Fibroblast of lung (primary cell): Measurements from ENCODE around the gene SH3BP2. TPM values are rescaled to one million over a fixed set of nuclear protein-coding genes. Genes with fewer than 3 reads are reported as not detected.

Experiments used
- DNase-seq, 2 donors: peaks; one replicate each; pipeline versions ENCODE4 v3.0.0 to v3.0.0-alpha.2; 2010; ENCODE audit warnings: low read depth in 2 of 2
- H2AFZ ChIP-seq: 2 replicates; pipeline ENCODE4 v1.5.1; 2012; ENCODE audit warnings: low read length, control low read depth, inconsistent platforms
- H3K27ac ChIP-seq: 2 replicates; pipeline ENCODE4 v1.5.1; 2011; ENCODE audit warnings: low read length, control low read depth; ENCODE audit not compliant: insufficient read depth
- H3K27me3 ChIP-seq: 2 replicates; pipeline ENCODE4 v1.5.1; 2011; ENCODE audit warnings: mild to moderate bottlenecking, low read length; ENCODE audit not compliant: control insufficient read depth, insufficient read depth
- H3K36me3 ChIP-seq: 2 replicates; pipeline ENCODE4 v1.5.1; 2011; ENCODE audit warnings: low read length; ENCODE audit not compliant: control insufficient read depth, insufficient read depth
- H3K4me1 ChIP-seq: 2 replicates; pipeline ENCODE4 v1.5.1; 2011; ENCODE audit warnings: low read length; ENCODE audit not compliant: control insufficient read depth, insufficient read depth; ENCODE audit errors: extremely low read depth
- H3K4me2 ChIP-seq: 2 replicates; pipeline ENCODE4 v1.5.1; 2011; ENCODE audit warnings: low read length, control low read depth; ENCODE audit not compliant: insufficient read depth; ENCODE audit errors: extremely low read depth
- H3K4me3 ChIP-seq, 4 experiments: fragments of 200-600 bp in 1 of 4; sonication (generic) in 1 of 4; replicated peaks in 1 of 4; 2 replicates each; pipeline ENCODE4 v1.5.1; 2011 to 2016; ENCODE audit warnings: low read length in 4 of 4, low read depth in 3 of 4, mild to moderate bottlenecking in 3 of 4, control low read depth in 2 of 4, inconsistent platforms in 1 of 4, mixed read lengths in 1 of 4; ENCODE audit not compliant: insufficient read depth in 1 of 4; ENCODE audit errors: control extremely low read depth in 1 of 4
- H3K79me2 ChIP-seq: 2 replicates; pipeline ENCODE4 v1.5.1; 2012; ENCODE audit warnings: mild to moderate bottlenecking, low read length, inconsistent platforms; ENCODE audit not compliant: control insufficient read depth, insufficient read depth
- H3K9ac ChIP-seq: 2 replicates; pipeline ENCODE4 v1.5.1; 2011; ENCODE audit warnings: mild to moderate bottlenecking, low read length, control low read depth; ENCODE audit not compliant: insufficient read depth
- H3K9me3 ChIP-seq: 2 replicates; pipeline ENCODE4 v1.5.1; 2012; ENCODE audit warnings: low read depth, low read length; ENCODE audit not compliant: control insufficient read depth, insufficient read depth
- H4K20me1 ChIP-seq: 2 replicates; pipeline ENCODE4 v1.5.1; 2011; ENCODE audit warnings: low read length; ENCODE audit not compliant: control insufficient read depth, insufficient read depth; ENCODE audit errors: extremely low read depth
- CTCF ChIP-seq, 2 donors: IDR thresholded peaks in 1 of 2; conservative IDR thresholded peaks in 1 of 2; 1 replicate in 1 of 2; 2 replicates in 1 of 2; pipeline ENCODE4 v1.5.1; 2011 to 2012; ENCODE audit warnings: low read length in 2 of 2, control low read depth in 1 of 2, inconsistent platforms in 1 of 2, low read depth in 1 of 2, mild to moderate bottlenecking in 1 of 2
- EZH2 ChIP-seq: IDR thresholded peaks from 2 replicates; pipeline ENCODE4 v1.5.1; 2012; ENCODE audit warnings: low read length, control low read depth, mild to moderate bottlenecking; ENCODE audit errors: missing control alignments
- polyA plus RNA-seq, 2 donors: library from polyadenylated mRNA; depleted of rRNA in 1 of 2; stranded (reverse) in 1 of 2; unstranded in 1 of 2; fragments of >200 nt; gene quantifications; 2 replicates each; pipeline ENCODE4 v1.2.1, GENCODE V29; 2011 to 2012; ENCODE audit warnings: missing spikeins in 1 of 2
- total RNA-seq: library from RNA; depleted of rRNA; stranded (reverse); fragments of >200 nt; gene quantifications from 2 replicates; pipeline ENCODE4 v1.2.1, GENCODE V29; 2014

SH3BP2 gene
- total and polyA plus RNA-seq, 2 donors (not counting 1 experiment from before 2014, with no cell fraction given), result 8.6 to 14.1 TPM

GRCh38 chr4:2804973-2805501 lies 12.2 kb downstream of the SH3BP2 start:
- H4K20me1 ChIP-seq, result no peaks in the 10 kb centered on the region
- H2AFZ ChIP-seq, result no peak overlapping the region
- H3K9ac ChIP-seq, result no peak overlapping the region
- H3K27me3 ChIP-seq, result no peaks in the 10 kb centered on the region
- H3K27ac ChIP-seq, result no peak overlapping the region
- H3K4me1 ChIP-seq, result peaks cover 23% of the 10 kb centered on the region
- H3K4me2 ChIP-seq, result no peak overlapping the region
- no peak overlapping the region for H3K4me3 ChIP-seq
- H3K79me2 ChIP-seq, result peaks cover 2% of the 10 kb centered on the region
- TF ChIP-seq EZH2, result no peak
- TF ChIP-seq CTCF (conservative IDR thresholded peaks at IDR 0.05 in 1 of 2, IDR thresholded peaks at IDR 0.05 in 1 of 2; ENCODE audit: low read depth in 1 of 2, low read length in 2 of 2), result no peak
- no peaks in the 10 kb centered on the region for H3K9me3 ChIP-seq
- peaks cover 4% of the 10 kb centered on the region for H3K36me3 ChIP-seq
- DNase-seq, result no peak

DNA sequence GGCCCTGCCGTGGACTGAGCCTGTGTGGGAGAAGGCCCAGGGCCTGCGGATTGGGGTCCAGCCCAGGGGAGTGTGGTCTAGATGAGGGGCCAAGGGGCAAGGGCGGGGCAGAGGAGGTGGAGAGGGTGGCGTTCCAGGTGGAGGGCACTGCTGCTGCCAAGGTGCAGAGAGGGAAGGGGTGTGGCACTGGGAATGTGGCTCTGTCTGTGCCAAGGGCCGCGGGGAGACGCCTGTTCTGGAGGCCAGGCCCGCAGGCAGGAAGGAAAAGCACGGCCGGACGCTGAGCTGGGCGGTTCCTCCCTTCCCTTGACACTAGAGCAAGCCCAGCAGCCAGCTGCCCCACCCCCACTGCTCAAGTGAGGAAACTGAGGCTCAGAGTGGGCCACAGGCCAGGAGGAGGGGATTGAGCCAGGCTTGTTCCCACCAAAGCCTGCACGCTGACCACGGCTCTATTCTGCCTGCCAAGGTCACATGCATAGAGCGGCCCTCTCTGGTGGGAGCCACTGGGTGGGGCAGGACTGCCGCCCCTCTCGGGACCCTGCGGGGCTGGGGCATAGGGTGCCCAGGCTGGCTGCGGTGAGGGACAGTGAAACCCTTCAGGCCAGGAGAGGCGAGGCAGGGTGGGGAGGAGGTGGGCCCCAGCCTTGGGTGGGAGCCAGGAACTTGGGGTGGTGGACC lies 13.0 kb downstream of the SH3BP2 start:
- Histone ChIP-seq H4K20me1 (no peaks in the 10 kb centered on the region), H3K36me3 (peaks cover 4% of the 10 kb centered on the region), H2AFZ (no peak overlapping the region), H3K4me1 (peaks cover 15% of the 10 kb centered on the region), H3K79me2 (peaks cover 2% of the 10 kb centered on the region), H3K27ac (no peak overlapping the region), H3K9ac (no peak overlapping the region), H3K4me2 (no peak overlapping the region), H3K9me3 (no peaks in the 10 kb centered on the region), H3K27me3 (no peaks in the 10 kb centered on the region), H3K4me3 (no peak overlapping the region)
- DNase-seq, result no peak
- TF ChIP-seq CTCF (conservative IDR thresholded peaks at IDR 0.05 in 1 of 2, IDR thresholded peaks at IDR 0.05 in 1 of 2; ENCODE audit: low read depth in 1 of 2, low read length in 2 of 2) (no peak), EZH2 (no peak)

DNA sequence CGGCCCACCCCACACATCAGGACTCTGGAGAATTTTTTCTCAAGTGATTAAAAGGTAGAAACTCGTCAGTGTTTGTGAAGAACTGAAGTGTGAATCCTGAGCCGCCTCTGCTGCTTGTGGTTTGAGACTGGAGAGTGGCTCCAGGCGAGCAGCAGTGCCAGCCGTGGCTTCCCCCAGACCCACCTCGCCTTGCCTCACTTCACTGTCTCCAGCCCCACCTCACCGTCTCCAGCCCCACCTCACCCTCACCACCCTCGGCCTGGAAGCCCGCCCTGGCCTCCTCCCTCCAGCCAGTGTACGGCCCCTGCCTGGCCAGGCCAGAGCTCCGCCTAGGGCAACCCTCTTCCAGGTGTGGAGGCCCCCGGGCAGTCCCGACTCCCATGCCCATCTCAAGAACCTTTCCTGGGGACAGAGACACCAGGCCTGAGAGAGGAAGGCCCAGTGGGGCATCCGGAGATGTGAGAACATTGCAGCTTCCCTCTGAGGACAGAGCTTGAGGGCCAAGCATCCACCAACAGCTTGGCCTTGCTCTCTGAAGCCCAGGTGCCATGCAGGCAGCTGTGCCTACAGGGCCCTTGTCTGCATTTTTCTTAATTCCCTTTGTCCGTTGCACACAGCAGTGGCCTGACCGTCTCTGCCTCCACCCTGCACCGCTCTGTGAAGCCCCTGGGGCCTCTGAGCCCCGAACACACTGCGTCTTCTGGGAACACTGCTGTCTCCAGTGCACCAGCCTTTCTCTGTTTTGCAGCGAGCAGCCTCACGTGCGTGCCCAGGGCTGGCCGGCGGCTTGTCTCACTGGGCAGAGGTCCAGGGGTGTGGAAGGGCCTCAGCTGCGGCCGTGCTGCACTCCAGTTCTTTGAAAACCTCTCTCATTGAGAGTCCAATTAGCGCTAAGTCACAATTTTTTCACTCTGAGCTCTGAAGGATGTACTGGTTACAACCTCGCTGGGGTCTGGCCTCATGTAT lies 13.8 kb downstream of the SH3BP2 start:
- peak in 1 of 2 donors; percentile 83 for DNase-seq
- Histone ChIP-seq H3K4me3 (no peak overlapping the region), H3K36me3 (peaks cover 4% of the 10 kb centered on the region), H2AFZ (no peak overlapping the region), H3K9ac (no peak overlapping the region), H3K4me1 (peaks cover 17% of the 10 kb centered on the region), H3K27me3 (no peaks in the 10 kb centered on the region), H3K79me2 (peaks cover 2% of the 10 kb centered on the region), H3K9me3 (no peaks in the 10 kb centered on the region), H3K27ac (no peak overlapping the region), H4K20me1 (no peaks in the 10 kb centered on the region), H3K4me2 (peak overlapping the region; percentile 49)
- no peak for TF ChIP-seq CTCF (conservative IDR thresholded peaks at IDR 0.05 in 1 of 2, IDR thresholded peaks at IDR 0.05 in 1 of 2; ENCODE audit: low read depth in 1 of 2, low read length in 2 of 2)
